ENCODE measurements around the gene CACNA1D.

Gene CACNA1D

GRCh38 chr3:53811143-53811927, 316.9 kb downstream of the CACNA1D start:
- Histone ChIP-seq H3K79me2 (ENCODE audit: control insufficient read depth, insufficient read depth, low read length, unreplicated experiment) (no peaks in the 10 kb centered on the region), H3K27ac (ENCODE audit: low read depth, low read length) (no peak overlapping the region), H3K27me3 (ENCODE audit: insufficient read depth, low read length) (no peaks in the 10 kb centered on the region), H2AFZ (ENCODE audit: low read length, unreplicated experiment) (no peak overlapping the region), H3K4me1 (ENCODE audit: control insufficient read depth, insufficient read depth, low read length, unreplicated experiment) (peaks cover under 1% of the 10 kb centered on the region), H3K36me3 (ENCODE audit: insufficient read depth, low read length) (no peaks in the 10 kb centered on the region), H3K4me3 (ENCODE audit: low read depth, low read length) (no peak overlapping the region)

DNA sequence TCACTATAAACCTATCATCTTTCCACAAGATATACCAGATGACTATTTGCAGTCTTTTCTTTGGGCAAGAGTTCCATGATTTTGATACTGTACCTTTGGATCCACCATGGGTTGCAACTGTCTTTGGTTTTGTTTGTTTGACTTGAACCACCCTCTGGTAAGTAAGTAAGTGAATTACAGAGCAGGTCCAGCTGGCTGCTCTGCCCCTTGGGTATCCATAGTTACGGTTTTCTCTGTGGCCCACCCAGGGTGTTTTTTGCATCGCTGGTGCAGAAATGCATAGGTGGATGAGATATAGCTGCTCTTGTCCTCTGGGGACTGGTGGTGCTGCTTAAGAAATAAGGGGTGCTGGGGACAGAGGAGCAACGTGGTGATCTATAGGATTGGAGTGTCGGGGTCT, 318.0 kb downstream of the CACNA1D start:
- H2AFZ ChIP-seq (ENCODE audit: low read length, unreplicated experiment), result no peak overlapping the region
- no peak overlapping the region for H3K27ac ChIP-seq (ENCODE audit: low read depth, low read length)
- no peaks in the 10 kb centered on the region for H3K79me2 ChIP-seq (ENCODE audit: control insufficient read depth, insufficient read depth, low read length, unreplicated experiment)
- H3K4me1 ChIP-seq (ENCODE audit: control insufficient read depth, insufficient read depth, low read length, unreplicated experiment), result no peaks in the 10 kb centered on the region
- H3K36me3 ChIP-seq (ENCODE audit: insufficient read depth, low read length), result no peaks in the 10 kb centered on the region
- no peaks in the 10 kb centered on the region for H3K27me3 ChIP-seq (ENCODE audit: insufficient read depth, low read length)
- H3K4me3 ChIP-seq (ENCODE audit: low read depth, low read length), result no peak overlapping the region

DNA sequence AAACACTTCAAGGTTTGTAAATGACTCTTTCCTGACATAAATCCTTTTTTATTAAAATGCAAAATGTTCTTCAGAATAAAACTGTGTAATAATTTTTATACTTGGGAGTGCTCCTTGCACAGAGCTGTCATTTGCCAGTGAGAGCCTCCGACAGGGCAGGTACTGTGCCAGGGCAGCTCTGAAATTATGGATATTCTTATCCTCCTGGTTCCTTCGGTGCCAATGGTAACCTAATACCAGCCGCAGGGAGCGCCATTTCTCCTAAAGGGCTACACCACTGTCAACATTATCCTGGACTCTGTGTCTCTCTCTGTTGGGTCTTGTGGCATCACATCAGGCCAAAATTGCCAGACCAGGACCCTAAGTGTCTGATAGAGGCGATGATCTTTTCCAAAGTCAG, 318.8 kb downstream of the CACNA1D start:
- Histone ChIP-seq H2AFZ (ENCODE audit: low read length, unreplicated experiment) (no peak overlapping the region), H3K36me3 (ENCODE audit: insufficient read depth, low read length) (no peaks in the 10 kb centered on the region), H3K79me2 (ENCODE audit: control insufficient read depth, insufficient read depth, low read length, unreplicated experiment) (no peaks in the 10 kb centered on the region), H3K27ac (ENCODE audit: low read depth, low read length) (no peak overlapping the region), H3K27me3 (ENCODE audit: insufficient read depth, low read length) (no peaks in the 10 kb centered on the region), H3K4me1 (ENCODE audit: control insufficient read depth, insufficient read depth, low read length, unreplicated experiment) (no peaks in the 10 kb centered on the region), H3K4me3 (ENCODE audit: low read depth, low read length) (no peak overlapping the region)

GRCh38 chr3:53813876-53814275, 319.5 kb downstream of the CACNA1D start:
- Histone ChIP-seq H3K4me1 (ENCODE audit: control insufficient read depth, insufficient read depth, low read length, unreplicated experiment) (no peaks in the 10 kb centered on the region), H3K4me3 (ENCODE audit: low read depth, low read length) (no peak overlapping the region), H3K36me3 (ENCODE audit: insufficient read depth, low read length) (no peaks in the 10 kb centered on the region), H2AFZ (ENCODE audit: low read length, unreplicated experiment) (no peak overlapping the region), H3K27ac (ENCODE audit: low read depth, low read length) (no peak overlapping the region), H3K27me3 (ENCODE audit: insufficient read depth, low read length) (no peaks in the 10 kb centered on the region), H3K79me2 (ENCODE audit: control insufficient read depth, insufficient read depth, low read length, unreplicated experiment) (no peaks in the 10 kb centered on the region)

GRCh38 chr3:53815067-53815466, 320.7 kb downstream of the CACNA1D start:
- H3K36me3 ChIP-seq (ENCODE audit: insufficient read depth, low read length), result no peaks in the 10 kb centered on the region
- H3K27ac ChIP-seq (ENCODE audit: low read depth, low read length), result no peak overlapping the region
- no peaks in the 10 kb centered on the region for H3K27me3 ChIP-seq (ENCODE audit: insufficient read depth, low read length)
- no peak overlapping the region for H2AFZ ChIP-seq (ENCODE audit: low read length, unreplicated experiment)
- no peak overlapping the region for H3K4me3 ChIP-seq (ENCODE audit: low read depth, low read length)
- H3K79me2 ChIP-seq (ENCODE audit: control insufficient read depth, insufficient read depth, low read length, unreplicated experiment), result no peaks in the 10 kb centered on the region
- H3K4me1 ChIP-seq (ENCODE audit: control insufficient read depth, insufficient read depth, low read length, unreplicated experiment), result no peaks in the 10 kb centered on the region

- Histone ChIP-seq H3K4me3 (ENCODE audit: low read depth, low read length) (no peak overlapping the region), H3K27ac (ENCODE audit: low read depth, low read length) (no peak overlapping the region), H3K4me1 (ENCODE audit: control insufficient read depth, insufficient read depth, low read length, unreplicated experiment) (no peaks in the 10 kb centered on the region), H3K27me3 (ENCODE audit: insufficient read depth, low read length) (no peaks in the 10 kb centered on the region), H3K36me3 (ENCODE audit: insufficient read depth, low read length) (no peaks in the 10 kb centered on the region), H3K79me2 (ENCODE audit: control insufficient read depth, insufficient read depth, low read length, unreplicated experiment) (no peaks in the 10 kb centered on the region), H2AFZ (ENCODE audit: low read length, unreplicated experiment) (no peak overlapping the region)
Observed at GRCh38 chr3:53815651-53816050, 321.2 kb downstream of the CACNA1D start.

- Histone ChIP-seq H3K4me3 (ENCODE audit: low read depth, low read length) (no peak overlapping the region), H3K79me2 (ENCODE audit: control insufficient read depth, insufficient read depth, low read length, unreplicated experiment) (no peaks in the 10 kb centered on the region), H2AFZ (ENCODE audit: low read length, unreplicated experiment) (no peak overlapping the region), H3K4me1 (ENCODE audit: control insufficient read depth, insufficient read depth, low read length, unreplicated experiment) (no peaks in the 10 kb centered on the region), H3K27ac (ENCODE audit: low read depth, low read length) (no peak overlapping the region), H3K27me3 (ENCODE audit: insufficient read depth, low read length) (no peaks in the 10 kb centered on the region), H3K36me3 (ENCODE audit: insufficient read depth, low read length) (no peaks in the 10 kb centered on the region)
Observed at GRCh38 chr3:53816425-53816824, 322.0 kb downstream of the CACNA1D start.

DNA sequence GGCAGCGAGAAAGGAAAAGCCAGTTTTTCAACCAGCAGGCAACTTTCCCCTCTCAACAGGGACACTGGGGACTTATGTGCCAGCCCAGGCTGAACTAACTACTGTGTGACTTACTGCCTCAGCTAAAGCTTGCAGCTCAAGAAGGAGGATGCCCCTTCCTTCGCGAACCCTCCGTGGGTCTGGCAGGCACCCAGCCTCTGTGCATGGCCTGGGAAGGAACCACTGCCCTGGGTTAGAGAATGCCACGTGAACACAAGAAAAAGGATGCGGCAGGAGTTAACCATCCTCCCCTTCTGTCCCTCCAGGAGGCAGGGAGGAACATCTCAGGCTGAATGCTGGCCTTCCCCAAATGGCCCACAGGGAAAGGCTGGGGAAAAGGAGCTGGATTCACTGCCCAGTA, 322.8 kb downstream of the CACNA1D start:
- no peaks in the 10 kb centered on the region for H3K4me1 ChIP-seq (ENCODE audit: control insufficient read depth, insufficient read depth, low read length, unreplicated experiment)
- H3K27me3 ChIP-seq (ENCODE audit: insufficient read depth, low read length), result no peaks in the 10 kb centered on the region
- H3K36me3 ChIP-seq (ENCODE audit: insufficient read depth, low read length), result no peaks in the 10 kb centered on the region
- H2AFZ ChIP-seq (ENCODE audit: low read length, unreplicated experiment), result no peak overlapping the region
- H3K79me2 ChIP-seq (ENCODE audit: control insufficient read depth, insufficient read depth, low read length, unreplicated experiment), result no peaks in the 10 kb centered on the region
- H3K4me3 ChIP-seq (ENCODE audit: low read depth, low read length), result no peak overlapping the region
- H3K27ac ChIP-seq (ENCODE audit: low read depth, low read length), result no peak overlapping the region

GRCh38 chr3:53817809-53818208, 323.4 kb downstream of the CACNA1D start:
- Histone ChIP-seq H3K79me2 (ENCODE audit: control insufficient read depth, insufficient read depth, low read length, unreplicated experiment) (no peaks in the 10 kb centered on the region), H3K4me3 (ENCODE audit: low read depth, low read length) (no peak overlapping the region), H3K36me3 (ENCODE audit: insufficient read depth, low read length) (no peaks in the 10 kb centered on the region), H3K27ac (ENCODE audit: low read depth, low read length) (no peak overlapping the region), H2AFZ (ENCODE audit: low read length, unreplicated experiment) (no peak overlapping the region), H3K4me1 (ENCODE audit: control insufficient read depth, insufficient read depth, low read length, unreplicated experiment) (no peaks in the 10 kb centered on the region), H3K27me3 (ENCODE audit: insufficient read depth, low read length) (no peaks in the 10 kb centered on the region)

- Histone ChIP-seq H3K27ac (ENCODE audit: low read depth, low read length) (no peak overlapping the region), H3K4me3 (ENCODE audit: low read depth, low read length) (no peak overlapping the region)
Observed at GRCh38 chr3:53818221-53819162, 324.1 kb downstream of the CACNA1D start.

More at GRCh38 chr3:53818221-53819162, 324.1 kb downstream of the CACNA1D start:
- H2AFZ ChIP-seq (ENCODE audit: low read length, unreplicated experiment), result no peak overlapping the region
- no peaks in the 10 kb centered on the region for H3K27me3 ChIP-seq (ENCODE audit: insufficient read depth, low read length)
- no peaks in the 10 kb centered on the region for H3K36me3 ChIP-seq (ENCODE audit: insufficient read depth, low read length)
- H3K79me2 ChIP-seq (ENCODE audit: control insufficient read depth, insufficient read depth, low read length, unreplicated experiment), result no peaks in the 10 kb centered on the region
- no peaks in the 10 kb centered on the region for H3K4me1 ChIP-seq (ENCODE audit: control insufficient read depth, insufficient read depth, low read length, unreplicated experiment)

Measured in ACC112 (cell line).